ENCODE results near the gene FGD6. TPM values are rescaled to one million over a fixed set of nuclear protein-coding genes. Genes with fewer than 3 reads are reported as not detected.

The FGD6 gene
- total RNA-seq, 2 experiments from 2014 or later: 0.78 to 1.1 TPM

DNA sequence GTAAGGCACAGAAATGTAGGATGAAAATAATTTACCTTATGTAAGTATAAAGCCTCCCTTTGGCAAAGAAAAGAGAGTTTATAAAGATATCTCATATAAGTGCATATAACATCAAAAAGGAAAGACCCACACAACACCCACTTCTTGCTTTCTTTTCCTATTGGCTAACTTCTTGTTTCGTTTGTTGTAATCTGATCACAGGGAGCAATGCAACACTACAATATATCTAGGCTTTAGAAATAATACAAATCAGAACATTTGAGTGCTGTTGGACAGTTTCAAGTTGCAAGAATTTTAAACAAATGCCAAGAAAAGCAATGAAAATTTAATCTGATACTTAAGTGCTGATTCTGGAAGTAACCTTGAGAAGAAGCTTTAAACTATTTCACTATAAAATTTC lies 1.3 kb downstream of the FGD6 start:
- intact Hi-C loops (cut with micrococcal nuclease): loop anchor here (5.0 kb wide), 3 partner anchors 641 to 1009 kb away; partner anchors contain the start of genes LTA4H and SNRPF
- ChIA-PET POLR2A (interaction anchor here (2.2 kb wide), 1 partner anchor 258 kb away, joined by 16 read pairs; the partner anchor contains the start of gene METAP2), CTCF (interaction anchor here (1.1 to 1.6 kb wide), 2 partner anchors 99 to 271 kb away, joined by 3 to 6 read pairs; no protein-coding TSS in a partner anchor)
- Mint-ChIP-seq H3K27me3 (no peaks in the 10 kb centered on the region), H3K27ac (no peak overlapping the region), H3K9me3 (no peaks in the 10 kb centered on the region), H3K4me3 (no peak overlapping the region), H3K36me3 (peaks cover 3% of the 10 kb centered on the region), H3K4me1 (ENCODE audit: low read depth) (peaks cover 29% of the 10 kb centered on the region)
- DNase-seq: no peak

- Mint-ChIP-seq H3K4me1 (ENCODE audit: low read depth) (peaks cover 19% of the 10 kb centered on the region), H3K27ac (no peak overlapping the region), H3K9me3 (no peaks in the 10 kb centered on the region), H3K36me3 (peaks cover 1% of the 10 kb centered on the region), H3K4me3 (no peak overlapping the region), H3K27me3 (no peaks in the 10 kb centered on the region)
- intact Hi-C loops (cut with micrococcal nuclease): no loop called here
- ChIA-PET CTCF (interaction anchor here (0.7 to 1.6 kb wide), 2 partner anchors 97 to 530 kb away, joined by 5 to 6 read pairs; no protein-coding TSS in a partner anchor), POLR2A (no interaction called here)
- no peak for DNase-seq
These were observed 2.8 kb downstream of the FGD6 start for GRCh38 chr12:95214466-95214865.

GRCh38 chr12:95213928-95214327 lies 3.3 kb downstream of the FGD6 start:
- intact Hi-C loops (cut with micrococcal nuclease): no loop called here
- H3K36me3 Mint-ChIP-seq: peaks cover 1% of the 10 kb centered on the region
- CTCF ChIA-PET: no interaction called here

DNA sequence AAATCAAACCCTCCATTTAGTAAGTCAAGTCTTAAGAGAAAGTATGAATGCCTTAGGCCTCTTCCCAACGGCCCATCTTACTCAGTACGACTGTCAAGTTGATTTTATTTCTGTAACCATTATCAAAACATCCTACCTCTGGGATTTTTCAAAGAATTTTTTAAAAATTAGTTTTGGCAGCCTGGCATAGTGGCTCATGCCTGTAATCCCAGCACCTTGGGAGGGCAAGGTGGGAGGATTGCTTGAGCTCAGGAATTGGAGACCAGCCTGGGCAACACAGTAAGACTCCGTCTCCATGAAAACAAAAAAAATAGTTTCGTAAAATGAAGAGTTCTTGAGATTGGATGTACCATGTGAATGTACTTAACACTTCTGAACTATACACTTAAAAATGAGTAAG lies 4.1 kb downstream of the FGD6 start:
- H3K36me3 Mint-ChIP-seq: peaks cover 1% of the 10 kb centered on the region
- no peak overlapping the region for H3K4me3 Mint-ChIP-seq
- POLR2A ChIA-PET: no interaction called here
- H3K27me3 Mint-ChIP-seq: no peaks in the 10 kb centered on the region
- no peak for DNase-seq
- CTCF ChIA-PET: no interaction called here
- intact Hi-C loops (cut with micrococcal nuclease): no loop called here
- H3K9me3 Mint-ChIP-seq: no peaks in the 10 kb centered on the region
- no peak overlapping the region for H3K27ac Mint-ChIP-seq
- H3K4me1 Mint-ChIP-seq (ENCODE audit: low read depth): peaks cover 11% of the 10 kb centered on the region

More at GRCh38 chr12:95213928-95214327, 3.3 kb downstream of the FGD6 start:
- POLR2A ChIA-PET: no interaction called here
- DNase-seq: no peak
- Mint-ChIP-seq H3K27me3 (no peaks in the 10 kb centered on the region), H3K4me3 (no peak overlapping the region), H3K9me3 (no peaks in the 10 kb centered on the region), H3K4me1 (ENCODE audit: low read depth) (peaks cover 15% of the 10 kb centered on the region), H3K27ac (no peak overlapping the region)

- no peak for DNase-seq
- Mint-ChIP-seq H3K36me3 (peaks cover under 1% of the 10 kb centered on the region), H3K9me3 (no peaks in the 10 kb centered on the region), H3K27me3 (no peaks in the 10 kb centered on the region), H3K27ac (no peak overlapping the region), H3K4me3 (no peak overlapping the region), H3K4me1 (ENCODE audit: low read depth) (peaks cover 11% of the 10 kb centered on the region)
- ChIA-PET CTCF (no interaction called here), POLR2A (no interaction called here)
- intact Hi-C loops (cut with micrococcal nuclease): no loop called here
These were observed 4.7 kb downstream of the FGD6 start for GRCh38 chr12:95212586-95212985.

DNA sequence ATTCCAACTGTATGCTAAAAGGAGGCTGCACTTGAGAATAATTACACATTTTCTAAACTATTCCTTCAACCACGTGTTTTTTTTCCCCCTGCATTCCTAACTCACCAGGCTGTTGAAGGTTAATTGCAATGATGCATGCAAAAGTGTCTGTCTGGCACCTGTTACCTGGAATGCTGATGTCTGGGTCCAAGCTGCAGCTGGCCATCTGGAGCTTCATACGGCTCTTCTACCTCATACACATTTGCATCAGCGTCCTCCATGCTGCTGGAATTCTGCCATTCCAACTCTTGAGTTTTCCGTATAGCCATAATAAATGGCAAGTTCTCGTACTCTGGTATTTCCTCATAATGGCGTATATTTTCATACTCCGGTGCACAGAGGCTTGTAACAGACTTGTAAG lies 8.6 kb downstream of the FGD6 start:
- DNase-seq: no peak
- intact Hi-C loops (cut with micrococcal nuclease): no loop called here
- Mint-ChIP-seq H3K4me1 (ENCODE audit: low read depth) (peaks cover 5% of the 10 kb centered on the region), H3K4me3 (no peak overlapping the region), H3K27me3 (no peaks in the 10 kb centered on the region), H3K36me3 (no peaks in the 10 kb centered on the region), H3K9me3 (no peaks in the 10 kb centered on the region), H3K27ac (no peak overlapping the region)
- CTCF ChIA-PET: no interaction called here
- POLR2A ChIA-PET: no interaction called here

- intact Hi-C loops (cut with micrococcal nuclease): no loop called here
- no peaks in the 10 kb centered on the region for H3K9me3 Mint-ChIP-seq
These were observed 9.9 kb downstream of the FGD6 start for GRCh38 chr12:95207407-95207806.

GRCh38 chr12:95206916-95207315 lies 10.4 kb downstream of the FGD6 start:
- Mint-ChIP-seq H3K4me3 (no peak overlapping the region), H3K27ac (no peak overlapping the region), H3K9me3 (no peaks in the 10 kb centered on the region), H3K36me3 (no peaks in the 10 kb centered on the region), H3K4me1 (ENCODE audit: low read depth) (peaks cover 5% of the 10 kb centered on the region), H3K27me3 (peaks cover 2% of the 10 kb centered on the region)
- intact Hi-C loops (cut with micrococcal nuclease): no loop called here
- DNase-seq: no peak
- ChIA-PET CTCF (interaction anchor here (0.6 to 0.9 kb wide), 2 partner anchors 327 to 341 kb away, joined by 3 read pairs; no protein-coding TSS in a partner anchor), POLR2A (no interaction called here)

More at GRCh38 chr12:95207407-95207806, 9.9 kb downstream of the FGD6 start:
- DNase-seq: no peak
- no peaks in the 10 kb centered on the region for H3K36me3 Mint-ChIP-seq
- no peak overlapping the region for H3K27ac Mint-ChIP-seq
- CTCF ChIA-PET: interaction anchor here (0.9 kb wide), 1 partner anchor 327 kb away, joined by 3 read pairs; no protein-coding TSS in a partner anchor
- H3K4me3 Mint-ChIP-seq: no peak overlapping the region
- POLR2A ChIA-PET: no interaction called here
- H3K4me1 Mint-ChIP-seq (ENCODE audit: low read depth): peaks cover 5% of the 10 kb centered on the region
- peaks cover 2% of the 10 kb centered on the region for H3K27me3 Mint-ChIP-seq

DNA sequence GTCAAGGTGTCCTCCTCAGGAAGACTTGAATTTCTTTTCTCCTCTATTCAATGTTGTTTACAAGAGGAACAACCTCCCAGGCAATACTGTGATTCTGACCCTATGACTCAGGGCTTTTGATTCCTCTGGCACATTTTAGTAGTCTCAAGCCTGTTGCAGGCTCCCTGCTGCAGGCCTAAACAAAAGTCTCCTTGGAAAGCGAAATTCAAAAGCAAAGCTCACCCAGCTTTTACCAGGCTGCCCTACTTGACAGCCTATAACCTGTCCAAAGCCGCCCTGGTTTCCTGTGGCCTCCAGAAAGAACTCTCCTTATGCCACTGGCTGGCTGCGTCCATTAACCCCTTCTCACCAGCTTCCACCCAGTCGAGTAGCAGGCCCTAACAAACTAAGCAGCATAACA lies 11.6 kb downstream of the FGD6 start:
- no peak overlapping the region for H3K27ac Mint-ChIP-seq
- DNase-seq: no peak
- peaks cover 8% of the 10 kb centered on the region for H3K4me1 Mint-ChIP-seq (ENCODE audit: low read depth)
- no peaks in the 10 kb centered on the region for H3K36me3 Mint-ChIP-seq
- H3K27me3 Mint-ChIP-seq: peaks cover 2% of the 10 kb centered on the region
- no peaks in the 10 kb centered on the region for H3K9me3 Mint-ChIP-seq
- intact Hi-C loops (cut with micrococcal nuclease): no loop called here
- ChIA-PET POLR2A (interaction anchor here (1.2 kb wide), 1 partner anchor 11 kb away, joined by 3 read pairs; no protein-coding TSS in a partner anchor), CTCF (interaction anchor here (1.8 kb wide), 1 partner anchor 89 kb away, joined by 4 read pairs; no protein-coding TSS in a partner anchor)
- no peak overlapping the region for H3K4me3 Mint-ChIP-seq

DNA sequence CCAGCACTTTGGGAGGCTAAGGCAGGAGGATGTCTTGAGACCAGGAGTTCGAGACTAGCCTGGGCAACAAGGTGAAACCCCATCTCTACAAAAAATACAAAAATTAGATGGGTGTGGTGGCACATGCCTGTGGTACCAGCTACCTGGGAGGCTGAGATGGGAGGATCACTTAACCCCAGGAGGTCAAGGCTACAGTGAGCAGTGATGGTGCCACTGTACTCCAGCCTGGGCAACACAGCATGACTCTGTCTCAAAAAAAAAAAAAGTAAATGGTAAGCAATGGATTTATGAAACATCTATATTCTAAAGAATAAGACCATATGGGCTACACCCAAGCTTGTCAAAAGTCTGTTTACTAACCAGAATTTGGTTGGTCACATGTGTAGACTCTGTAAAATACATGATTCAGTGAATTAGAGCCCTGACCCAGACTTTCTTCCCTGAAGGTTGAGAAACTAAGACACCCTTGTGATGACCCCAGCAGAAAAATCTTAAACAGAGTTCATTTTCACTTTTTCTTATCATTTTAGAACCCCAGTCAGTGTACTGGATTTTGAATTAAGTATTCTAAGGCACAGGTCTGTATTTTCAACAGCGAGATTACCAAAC lies 12.1 kb downstream of the FGD6 start:
- POLR2A ChIA-PET: interaction anchor here (1.2 kb wide), 1 partner anchor 12 kb away, joined by 3 read pairs; no protein-coding TSS in a partner anchor
- Mint-ChIP-seq H3K27ac (no peak overlapping the region), H3K4me3 (no peak overlapping the region), H3K9me3 (no peaks in the 10 kb centered on the region), H3K27me3 (peaks cover 2% of the 10 kb centered on the region), H3K4me1 (ENCODE audit: low read depth) (peaks cover 8% of the 10 kb centered on the region), H3K36me3 (no peaks in the 10 kb centered on the region)
- CTCF ChIA-PET: interaction anchor here (1.8 kb wide), 1 partner anchor 88 kb away, joined by 4 read pairs; no protein-coding TSS in a partner anchor
- no peak for DNase-seq
- intact Hi-C loops (cut with micrococcal nuclease): no loop called here

DNA sequence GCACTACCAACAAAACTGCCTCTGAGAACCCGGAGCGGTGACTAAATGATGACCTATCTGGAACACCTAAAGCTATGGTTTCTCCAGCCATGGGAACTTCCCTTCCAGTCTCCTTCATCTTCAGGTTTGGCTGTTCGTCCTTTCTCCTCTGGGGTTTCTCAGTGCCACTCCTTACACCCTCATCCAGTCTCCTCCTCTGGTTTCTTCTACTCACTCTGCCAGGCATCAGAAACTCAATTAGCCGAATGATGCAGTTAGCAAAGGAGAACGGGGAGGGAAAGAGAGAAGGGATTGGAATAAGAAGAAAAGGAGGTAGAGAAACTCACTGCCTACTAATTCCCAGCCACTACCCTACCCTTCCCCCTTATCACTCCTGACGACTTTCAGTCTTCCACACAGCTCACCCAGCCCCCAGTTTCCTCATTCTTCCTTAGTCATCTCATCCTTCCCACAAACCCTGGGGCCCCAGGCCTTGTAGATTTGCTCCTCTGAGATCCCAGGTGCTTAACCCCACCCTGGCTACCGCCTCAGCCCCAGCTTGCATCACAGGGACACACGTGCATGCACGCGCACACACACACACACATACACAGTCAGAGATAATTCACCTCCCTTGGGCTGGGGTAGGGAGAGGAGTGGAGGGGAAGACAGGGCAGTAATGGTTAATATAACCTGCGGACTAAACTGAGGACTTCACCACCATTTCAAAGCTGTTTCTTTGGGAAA lies 13.0 kb downstream of the FGD6 start:
- Mint-ChIP-seq H3K36me3 (no peaks in the 10 kb centered on the region), H3K4me1 (ENCODE audit: low read depth) (peaks cover 8% of the 10 kb centered on the region), H3K9me3 (no peaks in the 10 kb centered on the region), H3K27ac (no peak overlapping the region), H3K4me3 (no peak overlapping the region), H3K27me3 (peaks cover 2% of the 10 kb centered on the region)
- peak; percentile 22 for DNase-seq
- POLR2A ChIA-PET: interaction anchor here (0.7 to 1.2 kb wide), 2 partner anchors 12 to 17 kb away, joined by 3 read pairs; no protein-coding TSS in a partner anchor
- intact Hi-C loops (cut with micrococcal nuclease): no loop called here
- CTCF ChIA-PET: interaction anchor here (1.8 kb wide), 1 partner anchor 87 kb away, joined by 4 read pairs; no protein-coding TSS in a partner anchor

DNA sequence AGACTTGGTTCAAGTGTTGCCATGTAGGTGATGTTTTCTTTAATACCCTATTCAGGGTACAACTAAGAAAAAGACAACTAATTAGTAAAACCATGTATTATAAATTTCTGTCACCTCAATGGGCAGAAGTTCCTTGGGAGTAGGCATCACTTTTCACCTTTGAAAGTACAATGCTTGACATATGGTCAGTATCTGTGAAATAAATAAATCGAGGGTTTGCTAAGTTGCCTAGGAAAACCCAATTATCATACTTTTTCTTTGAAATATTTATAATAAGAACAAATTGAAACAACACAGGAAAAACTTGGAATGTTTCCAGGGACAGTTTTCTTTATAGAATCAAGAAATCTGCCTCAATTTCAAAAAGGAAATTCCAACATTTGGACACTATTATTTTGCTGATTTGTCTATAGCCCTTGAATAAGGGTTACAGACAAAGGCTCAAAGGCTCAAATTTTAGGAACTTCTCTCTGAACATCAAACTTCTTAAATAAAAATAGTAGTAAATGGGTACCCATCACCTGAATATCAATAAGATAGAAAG lies 13.7 kb downstream of the FGD6 start:
- intact Hi-C loops (cut with micrococcal nuclease): no loop called here

More for the DNA sequence above, 13.7 kb downstream of the FGD6 start:
- Mint-ChIP-seq H3K36me3 (no peaks in the 10 kb centered on the region), H3K27me3 (peaks cover 3% of the 10 kb centered on the region), H3K27ac (no peak overlapping the region), H3K9me3 (no peaks in the 10 kb centered on the region), H3K4me1 (ENCODE audit: low read depth) (peaks cover 8% of the 10 kb centered on the region), H3K4me3 (no peak overlapping the region)
- ChIA-PET CTCF (no interaction called here), POLR2A (no interaction called here)
- no peak for DNase-seq

Data from activated CD4-positive, alpha-beta memory T cell treated with anti-CD3 and anti-CD28 coated beads for 36 hours (primary cell).